ENCODE results near the gene TASP1. TPM values are rescaled to one million over a fixed set of nuclear protein-coding genes. Genes with fewer than 3 reads are reported as not detected.

The TASP1 gene
- polyA plus RNA-seq, 1 donor from 2014 or later, result 20.2 TPM

DNA sequence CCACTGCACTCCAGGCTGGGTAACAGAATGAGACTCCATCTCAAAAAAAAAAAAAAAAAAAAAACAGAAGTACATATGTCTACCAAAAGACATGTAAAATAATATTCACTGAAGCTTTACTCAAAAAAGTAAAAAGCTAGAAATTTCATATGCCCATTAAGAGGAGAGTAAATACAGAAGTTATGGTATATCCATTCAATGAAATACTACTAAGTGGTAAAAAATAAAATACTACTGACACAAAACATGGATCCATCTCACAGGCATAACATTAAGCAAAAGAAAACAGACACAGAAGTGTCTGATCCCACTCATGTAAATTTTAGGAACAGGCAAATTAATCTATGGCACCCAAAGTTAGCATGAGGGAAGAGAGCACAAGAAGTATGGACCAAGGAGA lies 52.6 kb downstream of the TASP1 start:
- no peaks in the 10 kb centered on the region for H3K79me2 ChIP-seq (replicated peaks; ENCODE audit: insufficient read depth, low read length)
- no peaks in the 10 kb centered on the region for H4K20me1 ChIP-seq (ENCODE audit: insufficient read depth)
- no peaks in the 10 kb centered on the region for H3K9me2 ChIP-seq (ENCODE audit: insufficient read depth, low read length)
- peaks cover 6% of the 10 kb centered on the region for H3K36me3 ChIP-seq (ENCODE audit: insufficient read depth, low read length)
- H2AFZ ChIP-seq (ENCODE audit: low read depth, low read length), result no peak overlapping the region
- H3F3A ChIP-seq (ENCODE audit: insufficient read depth, low read length, poor library complexity, severe bottlenecking), result no peaks in the 10 kb centered on the region
- H3K27me3 ChIP-seq (ENCODE audit: insufficient read depth, low read depth, low read length), result no peaks in the 10 kb centered on the region
- TF ChIP-seq MXI1 (conservative IDR thresholded peaks at IDR 0.05; ENCODE audit: poor library complexity, severe bottlenecking) (no peak), RAD21 (conservative IDR thresholded peaks at IDR 0.05) (no peak), EZH2 (IDR thresholded peaks at IDR 0.05; ENCODE audit: borderline replicate concordance, insufficient read depth, low read length, poor library complexity, severe bottlenecking) (no peak), SMC3 (conservative IDR thresholded peaks at IDR 0.05; ENCODE audit: poor library complexity) (no peak), EP300 (conservative IDR thresholded peaks at IDR 0.05; ENCODE audit: poor library complexity, severe bottlenecking) (no peak), TAF1 (IDR thresholded peaks at IDR 0.05; ENCODE audit: low read depth) (no peak), POLR2AphosphoS5 (IDR thresholded peaks at IDR 0.05) (no peak)
- TF ChIP-seq, protein P1, sequence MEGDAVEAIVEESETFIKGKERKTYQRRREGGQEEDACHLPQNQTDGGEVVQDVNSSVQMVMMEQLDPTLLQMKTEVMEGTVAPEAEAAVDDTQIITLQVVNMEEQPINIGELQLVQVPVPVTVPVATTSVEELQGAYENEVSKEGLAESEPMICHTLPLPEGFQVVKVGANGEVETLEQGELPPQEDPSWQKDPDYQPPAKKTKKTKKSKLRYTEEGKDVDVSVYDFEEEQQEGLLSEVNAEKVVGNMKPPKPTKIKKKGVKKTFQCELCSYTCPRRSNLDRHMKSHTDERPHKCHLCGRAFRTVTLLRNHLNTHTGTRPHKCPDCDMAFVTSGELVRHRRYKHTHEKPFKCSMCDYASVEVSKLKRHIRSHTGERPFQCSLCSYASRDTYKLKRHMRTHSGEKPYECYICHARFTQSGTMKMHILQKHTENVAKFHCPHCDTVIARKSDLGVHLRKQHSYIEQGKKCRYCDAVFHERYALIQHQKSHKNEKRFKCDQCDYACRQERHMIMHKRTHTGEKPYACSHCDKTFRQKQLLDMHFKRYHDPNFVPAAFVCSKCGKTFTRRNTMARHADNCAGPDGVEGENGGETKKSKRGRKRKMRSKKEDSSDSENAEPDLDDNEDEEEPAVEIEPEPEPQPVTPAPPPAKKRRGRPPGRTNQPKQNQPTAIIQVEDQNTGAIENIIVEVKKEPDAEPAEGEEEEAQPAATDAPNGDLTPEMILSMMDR (IDR thresholded peaks at IDR 0.05; ENCODE audit: poor library complexity, severe bottlenecking), result no peak
- TF ChIP-seq, protein P2, sequence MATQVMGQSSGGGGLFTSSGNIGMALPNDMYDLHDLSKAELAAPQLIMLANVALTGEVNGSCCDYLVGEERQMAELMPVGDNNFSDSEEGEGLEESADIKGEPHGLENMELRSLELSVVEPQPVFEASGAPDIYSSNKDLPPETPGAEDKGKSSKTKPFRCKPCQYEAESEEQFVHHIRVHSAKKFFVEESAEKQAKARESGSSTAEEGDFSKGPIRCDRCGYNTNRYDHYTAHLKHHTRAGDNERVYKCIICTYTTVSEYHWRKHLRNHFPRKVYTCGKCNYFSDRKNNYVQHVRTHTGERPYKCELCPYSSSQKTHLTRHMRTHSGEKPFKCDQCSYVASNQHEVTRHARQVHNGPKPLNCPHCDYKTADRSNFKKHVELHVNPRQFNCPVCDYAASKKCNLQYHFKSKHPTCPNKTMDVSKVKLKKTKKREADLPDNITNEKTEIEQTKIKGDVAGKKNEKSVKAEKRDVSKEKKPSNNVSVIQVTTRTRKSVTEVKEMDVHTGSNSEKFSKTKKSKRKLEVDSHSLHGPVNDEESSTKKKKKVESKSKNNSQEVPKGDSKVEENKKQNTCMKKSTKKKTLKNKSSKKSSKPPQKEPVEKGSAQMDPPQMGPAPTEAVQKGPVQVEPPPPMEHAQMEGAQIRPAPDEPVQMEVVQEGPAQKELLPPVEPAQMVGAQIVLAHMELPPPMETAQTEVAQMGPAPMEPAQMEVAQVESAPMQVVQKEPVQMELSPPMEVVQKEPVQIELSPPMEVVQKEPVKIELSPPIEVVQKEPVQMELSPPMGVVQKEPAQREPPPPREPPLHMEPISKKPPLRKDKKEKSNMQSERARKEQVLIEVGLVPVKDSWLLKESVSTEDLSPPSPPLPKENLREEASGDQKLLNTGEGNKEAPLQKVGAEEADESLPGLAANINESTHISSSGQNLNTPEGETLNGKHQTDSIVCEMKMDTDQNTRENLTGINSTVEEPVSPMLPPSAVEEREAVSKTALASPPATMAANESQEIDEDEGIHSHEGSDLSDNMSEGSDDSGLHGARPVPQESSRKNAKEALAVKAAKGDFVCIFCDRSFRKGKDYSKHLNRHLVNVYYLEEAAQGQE (IDR thresholded peaks at IDR 0.05; ENCODE audit: borderline replicate concordance), result no peak
- no peak overlapping the region for H3K4me2 ChIP-seq (ENCODE audit: low read length)
- H3K27ac ChIP-seq (ENCODE audit: low read length), result no peak overlapping the region
- peaks cover 7% of the 10 kb centered on the region for H3K9me3 ChIP-seq (ENCODE audit: low read length)
- no peak overlapping the region for H3K4me3 ChIP-seq (ENCODE audit: low read length)
- H3K9ac ChIP-seq (ENCODE audit: low read length), result no peak overlapping the region

- TF ChIP-seq MXI1 (conservative IDR thresholded peaks at IDR 0.05; ENCODE audit: poor library complexity, severe bottlenecking), result no peak
- no peak for TF ChIP-seq TAF1 (IDR thresholded peaks at IDR 0.05; ENCODE audit: low read depth)
- TF ChIP-seq SMC3 (conservative IDR thresholded peaks at IDR 0.05; ENCODE audit: poor library complexity), result no peak
- TF ChIP-seq EP300 (conservative IDR thresholded peaks at IDR 0.05; ENCODE audit: poor library complexity, severe bottlenecking), result no peak
- no peak for TF ChIP-seq POLR2AphosphoS5 (IDR thresholded peaks at IDR 0.05)
- no peaks in the 10 kb centered on the region for H3K27me3 ChIP-seq (ENCODE audit: insufficient read depth, low read depth, low read length)
- no peaks in the 10 kb centered on the region for H4K20me1 ChIP-seq (ENCODE audit: insufficient read depth)
- no peak overlapping the region for H3K9ac ChIP-seq (ENCODE audit: low read length)
- H3K9me3 ChIP-seq (ENCODE audit: low read length), result peaks cover 7% of the 10 kb centered on the region
- no peak overlapping the region for H3K4me2 ChIP-seq (ENCODE audit: low read length)
- no peaks in the 10 kb centered on the region for H3F3A ChIP-seq (ENCODE audit: insufficient read depth, low read length, poor library complexity, severe bottlenecking)
- no peak overlapping the region for H3K4me3 ChIP-seq (ENCODE audit: low read length)
- H3K79me2 ChIP-seq (replicated peaks; ENCODE audit: insufficient read depth, low read length), result no peaks in the 10 kb centered on the region
- H3K9me2 ChIP-seq (ENCODE audit: insufficient read depth, low read length), result no peaks in the 10 kb centered on the region
- no peak overlapping the region for H3K27ac ChIP-seq (ENCODE audit: low read length)
- peaks cover 6% of the 10 kb centered on the region for H3K36me3 ChIP-seq (ENCODE audit: insufficient read depth, low read length)
- H2AFZ ChIP-seq (ENCODE audit: low read depth, low read length), result no peak overlapping the region
These were observed 57.3 kb downstream of the TASP1 start for GRCh38 chr20:13581451-13581850.

Measured in neural cell (in vitro differentiated cells).